Right forelimb (tissue), 1 donor: ENCODE data around the gene CHURC1.
"Not testable (repeated sequence)": the region's sequence is repeated elsewhere in the genome, so short reads cannot be mapped to it uniquely, and the experiment has no call there.

Source experiments
- DNase-seq: peaks from one replicate; pipeline ENCODE4 v3.0.0-alpha.2; 2018

The CHURC1 gene

GRCh38 chr14:64910847-64911495, 3.3 kb upstream of the CHURC1 start:
- no peak for DNase-seq

GRCh38 chr14:64912261-64912660, 2.0 kb upstream of the CHURC1 start:
- no peak for DNase-seq

GRCh38 chr14:64913477-64913876, 778 bp upstream of the CHURC1 start:
- DNase-seq, result not testable (repeated sequence)

DNA sequence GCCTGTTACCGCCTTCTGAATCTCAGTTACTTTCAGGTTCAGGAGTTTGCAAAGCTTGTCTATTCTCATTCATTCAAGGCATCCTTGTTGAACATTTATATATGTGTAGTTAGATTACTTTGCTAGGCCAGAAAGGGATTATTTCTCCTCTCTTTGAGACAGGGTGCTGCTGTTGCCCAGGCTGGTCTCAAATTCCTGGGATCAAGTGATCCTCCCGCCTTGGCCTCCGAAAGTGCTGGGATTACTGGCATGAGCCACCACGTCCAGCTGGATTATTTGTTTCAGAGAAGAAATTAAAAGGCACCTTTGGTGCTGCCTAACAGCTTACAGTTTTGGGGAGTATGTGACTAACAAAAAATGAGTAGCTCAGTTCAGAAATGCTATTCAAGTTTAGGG, 772 bp downstream of the CHURC1 start:
- no peak for DNase-seq

- DNase-seq, result no peak
Measured at GRCh38 chr14:64915797-64916196, 1.5 kb downstream of the CHURC1 start.

DNA sequence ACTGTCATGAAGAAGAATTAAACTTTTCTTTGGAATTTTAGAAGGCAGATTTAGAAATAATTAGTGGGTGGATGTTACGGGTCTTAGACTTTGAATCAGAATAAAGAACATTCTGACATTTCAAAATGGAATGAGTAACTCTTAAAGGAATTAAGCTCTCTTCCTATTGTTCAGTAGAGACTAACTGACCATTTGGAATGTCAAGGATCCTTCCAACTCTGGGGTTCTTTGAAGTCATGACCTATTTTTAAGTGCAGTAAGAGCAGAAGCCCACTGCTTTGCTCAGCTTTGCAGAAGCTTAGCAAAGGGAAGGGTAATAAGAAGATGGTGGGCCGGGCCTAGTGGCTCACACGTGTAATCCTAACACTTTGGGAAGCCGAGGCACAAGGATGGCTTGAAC, 4.0 kb downstream of the CHURC1 start:
- DNase-seq, result no peak

DNA sequence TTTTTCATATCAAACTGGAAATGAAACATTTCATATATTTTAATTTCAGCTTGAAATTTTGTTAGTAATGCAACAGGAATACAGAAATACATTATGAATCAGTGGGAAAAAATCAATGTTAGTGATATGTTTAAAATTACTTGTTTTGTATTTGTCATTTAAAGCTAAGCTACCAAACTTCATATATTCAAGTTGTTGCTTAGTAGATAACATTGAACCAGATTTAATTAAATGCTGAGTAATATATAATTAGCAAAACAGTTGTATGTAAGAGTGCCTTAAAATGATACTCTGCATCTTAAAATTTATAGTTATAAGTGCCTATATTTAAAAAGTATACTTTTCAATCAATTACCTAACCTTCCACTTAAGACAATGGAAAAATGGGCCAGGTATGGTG, 5.0 kb downstream of the CHURC1 start:
- DNase-seq, result no peak

GRCh38 chr14:64919618-64920017, 5.4 kb downstream of the CHURC1 start:
- no peak for DNase-seq

GRCh38 chr14:64920465-64920864, 6.2 kb downstream of the CHURC1 start:
- no peak for DNase-seq

DNA sequence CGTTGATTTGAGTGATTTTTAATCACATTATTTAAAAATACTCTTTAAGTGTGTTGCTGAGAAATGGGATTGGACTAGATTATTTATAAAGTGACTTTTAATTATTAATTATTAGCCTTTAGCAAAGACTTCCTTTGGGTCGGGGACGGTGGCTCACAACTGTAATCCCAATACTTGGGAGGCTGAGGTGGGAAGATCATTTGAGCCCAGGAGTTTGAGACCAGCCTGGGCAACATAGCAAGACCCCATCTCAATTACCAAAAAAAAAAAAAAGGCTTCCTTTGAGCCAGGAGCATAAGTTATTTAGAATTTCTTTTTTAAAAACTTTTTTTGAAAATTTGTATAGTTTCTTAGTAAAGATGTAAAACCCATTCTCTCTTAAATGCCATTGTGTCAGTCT, 8.8 kb downstream of the CHURC1 start:
- DNase-seq, result no peak

DNA sequence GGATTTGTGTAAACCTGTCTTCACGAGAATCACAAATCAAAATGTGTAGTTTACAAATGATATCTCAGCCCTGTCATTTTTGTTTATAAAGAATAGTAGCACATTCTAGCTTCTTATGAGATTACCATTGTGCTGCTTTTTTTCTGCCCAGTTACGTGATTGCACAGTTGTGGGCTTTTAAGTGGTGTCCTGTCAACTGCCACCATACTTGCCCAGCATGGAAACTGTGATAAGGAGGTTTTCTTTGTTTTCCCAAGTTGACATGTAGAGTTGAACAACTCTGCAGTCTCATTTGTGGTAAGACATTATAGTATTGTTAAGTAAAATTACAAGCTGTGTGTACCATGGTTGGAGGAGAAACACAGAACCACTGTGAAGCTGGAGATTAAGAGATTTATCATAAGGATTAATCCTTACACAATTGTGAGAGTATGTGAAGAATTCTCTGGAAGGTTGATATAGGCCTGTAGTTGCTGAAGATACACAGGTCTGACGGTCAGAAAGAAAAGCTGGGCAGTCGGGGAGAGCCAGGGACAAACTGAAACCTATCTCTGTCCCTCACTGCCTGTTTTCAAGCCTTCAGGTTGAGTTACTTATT, 12.2 kb downstream of the CHURC1 start:
- no peak for DNase-seq

DNA sequence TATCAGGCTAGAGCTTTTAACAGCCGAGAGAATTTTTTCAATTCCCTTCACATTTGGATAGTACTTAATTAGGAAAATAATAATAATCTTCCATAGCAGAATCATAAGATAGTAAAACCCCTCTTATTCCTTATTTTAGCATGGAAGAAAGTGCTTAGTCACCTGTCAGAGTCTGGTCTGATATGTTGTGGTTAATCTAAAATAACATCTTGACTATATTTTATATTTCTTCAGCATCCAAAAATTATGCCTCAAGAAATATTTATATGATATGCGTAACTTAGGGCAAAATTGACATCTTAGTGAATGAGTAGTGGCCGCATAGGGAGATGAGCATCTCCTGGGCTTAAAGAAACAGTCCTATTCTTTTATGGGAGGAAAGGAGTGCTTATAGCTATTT, 12.8 kb downstream of the CHURC1 start:
- no peak for DNase-seq

GRCh38 chr14:64928239-64929013, 14.2 kb downstream of the CHURC1 start:
- no peak for DNase-seq

GRCh38 chr14:64929014-64929359, 14.7 kb downstream of the CHURC1 start:
- no peak for DNase-seq

- DNase-seq, result no peak
Measured at GRCh38 chr14:64930085-64930843, 16.0 kb downstream of the CHURC1 start.

DNA sequence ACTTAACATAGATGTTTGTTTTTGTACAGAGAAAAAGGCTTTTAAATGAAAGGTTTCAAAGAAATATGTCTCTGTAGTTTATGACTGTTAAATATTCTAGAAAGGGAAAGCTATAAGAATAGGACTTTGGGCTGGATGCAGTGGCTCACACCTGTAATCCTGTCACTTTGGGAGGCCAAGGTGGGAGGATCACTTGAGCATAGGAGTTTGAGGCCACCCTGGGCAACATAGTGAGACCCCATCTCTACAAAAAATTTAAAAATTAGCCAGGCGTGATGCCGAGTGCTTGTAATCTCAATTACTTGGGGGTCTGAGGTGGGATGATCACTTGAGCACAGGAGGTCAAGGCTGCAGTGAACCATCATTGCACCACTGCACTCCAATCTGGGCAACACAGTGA, 16.9 kb downstream of the CHURC1 start:
- DNase-seq, result no peak

DNA sequence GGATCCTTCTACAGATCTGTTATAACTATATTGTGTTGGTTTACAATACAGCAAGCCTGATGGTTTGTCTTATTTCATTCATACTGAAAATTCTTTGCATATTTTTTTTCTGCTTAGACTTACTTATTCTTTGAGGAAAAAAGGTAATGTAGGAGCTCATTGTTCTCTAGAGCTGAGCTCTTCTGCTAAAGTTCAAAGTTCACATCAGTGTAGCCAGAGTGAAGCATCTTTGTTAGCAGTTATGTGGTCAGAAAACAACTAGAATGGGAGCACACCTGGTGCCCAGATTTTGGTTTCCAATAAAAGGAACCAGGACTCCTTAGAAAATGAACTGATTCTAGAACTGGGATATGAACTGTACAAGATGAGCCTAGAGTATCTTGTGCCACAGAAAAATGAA, 18.0 kb downstream of the CHURC1 start:
- no peak for DNase-seq

GRCh38 chr14:64934338-64934929, 20.2 kb downstream of the CHURC1 start:
- no peak for DNase-seq

DNA sequence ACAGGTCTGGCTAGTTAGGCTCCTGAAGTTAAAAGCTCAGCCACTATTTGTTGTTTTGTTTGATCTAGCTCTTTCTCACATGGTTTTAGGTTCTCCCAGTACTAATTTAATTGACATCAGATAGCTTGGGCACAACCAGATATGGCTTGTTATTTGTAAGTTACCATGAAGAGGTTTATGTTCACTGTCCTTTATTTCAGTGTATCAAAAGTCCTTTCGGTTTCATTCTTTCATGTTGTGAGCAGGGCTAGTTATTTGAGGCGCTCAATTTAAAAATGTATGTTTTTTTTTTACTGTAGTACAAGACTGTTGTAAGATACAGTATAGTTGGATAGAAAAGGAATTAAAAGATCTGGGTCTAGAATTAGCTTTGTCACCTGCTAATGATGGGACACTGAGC, 21.3 kb downstream of the CHURC1 start:
- no peak for DNase-seq

GRCh38 chr14:64937171-64937820, 23.0 kb downstream of the CHURC1 start:
- DNase-seq, result no peak

GRCh38 chr14:64937821-64938193, 23.6 kb downstream of the CHURC1 start:
- no peak for DNase-seq

DNA sequence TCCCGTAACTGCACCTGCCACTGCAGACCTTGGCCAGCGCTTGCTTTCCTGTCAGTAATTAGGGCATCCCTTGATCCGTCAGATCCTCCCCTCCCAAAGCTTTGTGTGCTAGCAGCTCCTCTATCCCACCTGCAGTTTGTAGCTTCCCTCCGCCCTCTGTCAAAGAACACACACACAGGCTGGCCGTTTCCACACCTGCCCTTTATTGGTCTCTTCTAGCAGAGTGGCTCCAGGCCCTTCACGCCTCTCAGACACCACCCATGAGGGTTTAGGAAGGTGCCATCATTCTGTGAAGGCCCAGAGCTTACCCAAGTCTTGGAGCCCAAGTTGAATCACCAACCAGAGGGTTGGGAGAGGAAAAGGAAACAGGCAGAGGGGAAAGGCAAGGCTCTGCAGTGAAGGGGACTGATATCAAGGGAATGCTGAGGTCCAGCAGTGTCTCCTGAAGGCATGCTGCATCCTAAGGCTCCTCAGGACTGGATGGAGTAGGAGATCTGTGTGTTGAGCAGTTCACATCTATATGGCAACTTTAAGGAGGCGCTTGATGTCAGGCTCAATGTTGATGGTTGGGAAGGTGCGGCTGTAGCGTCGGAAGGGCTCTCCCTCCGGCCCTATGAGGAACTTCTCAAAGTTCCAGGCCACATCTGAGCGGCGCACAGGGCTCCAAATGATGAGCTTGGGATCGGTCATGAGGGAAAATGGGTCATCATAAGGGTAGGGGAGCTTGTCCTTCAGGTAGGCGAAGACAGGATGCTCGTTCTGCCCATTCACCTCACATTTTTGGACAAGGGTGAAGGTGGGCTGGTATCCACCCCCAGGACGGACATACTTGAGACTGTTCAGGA, 24.9 kb downstream of the CHURC1 start:
- DNase-seq, result no peak
